Measurements from ENCODE around the gene CNGA3.
"Not testable (repeated sequence)": the region's sequence is repeated elsewhere in the genome, so short reads cannot be mapped to it uniquely, and the experiment has no call there.

DNA sequence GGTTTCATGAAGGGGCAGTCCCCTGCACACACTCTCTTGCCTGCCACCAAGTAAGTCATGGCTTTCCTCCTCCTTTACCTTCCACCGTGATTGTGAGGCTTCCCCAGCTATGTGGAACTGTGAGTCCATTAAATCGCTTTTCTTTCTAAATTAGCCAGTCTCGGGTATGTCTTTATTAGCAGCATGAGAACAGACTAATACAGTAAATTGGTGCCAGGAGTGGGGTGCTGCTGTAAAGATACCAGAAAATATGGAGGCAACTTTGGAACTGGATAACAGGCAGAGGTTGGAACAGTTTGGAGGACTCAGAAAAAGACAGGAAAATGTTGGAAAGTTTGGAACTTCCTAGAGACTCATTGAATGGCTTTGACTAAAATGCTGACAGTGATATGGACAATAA lies 26.1 kb upstream of the CNGA3 start:
- TF ChIP-seq, protein P1, sequence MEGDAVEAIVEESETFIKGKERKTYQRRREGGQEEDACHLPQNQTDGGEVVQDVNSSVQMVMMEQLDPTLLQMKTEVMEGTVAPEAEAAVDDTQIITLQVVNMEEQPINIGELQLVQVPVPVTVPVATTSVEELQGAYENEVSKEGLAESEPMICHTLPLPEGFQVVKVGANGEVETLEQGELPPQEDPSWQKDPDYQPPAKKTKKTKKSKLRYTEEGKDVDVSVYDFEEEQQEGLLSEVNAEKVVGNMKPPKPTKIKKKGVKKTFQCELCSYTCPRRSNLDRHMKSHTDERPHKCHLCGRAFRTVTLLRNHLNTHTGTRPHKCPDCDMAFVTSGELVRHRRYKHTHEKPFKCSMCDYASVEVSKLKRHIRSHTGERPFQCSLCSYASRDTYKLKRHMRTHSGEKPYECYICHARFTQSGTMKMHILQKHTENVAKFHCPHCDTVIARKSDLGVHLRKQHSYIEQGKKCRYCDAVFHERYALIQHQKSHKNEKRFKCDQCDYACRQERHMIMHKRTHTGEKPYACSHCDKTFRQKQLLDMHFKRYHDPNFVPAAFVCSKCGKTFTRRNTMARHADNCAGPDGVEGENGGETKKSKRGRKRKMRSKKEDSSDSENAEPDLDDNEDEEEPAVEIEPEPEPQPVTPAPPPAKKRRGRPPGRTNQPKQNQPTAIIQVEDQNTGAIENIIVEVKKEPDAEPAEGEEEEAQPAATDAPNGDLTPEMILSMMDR (IDR thresholded peaks at IDR 0.05) = not testable (repeated sequence)
- not testable (repeated sequence) for TF ChIP-seq POLR2A (IDR thresholded peaks at IDR 0.05)
